ENCODE measurements around the gene MT1A.

DNA sequence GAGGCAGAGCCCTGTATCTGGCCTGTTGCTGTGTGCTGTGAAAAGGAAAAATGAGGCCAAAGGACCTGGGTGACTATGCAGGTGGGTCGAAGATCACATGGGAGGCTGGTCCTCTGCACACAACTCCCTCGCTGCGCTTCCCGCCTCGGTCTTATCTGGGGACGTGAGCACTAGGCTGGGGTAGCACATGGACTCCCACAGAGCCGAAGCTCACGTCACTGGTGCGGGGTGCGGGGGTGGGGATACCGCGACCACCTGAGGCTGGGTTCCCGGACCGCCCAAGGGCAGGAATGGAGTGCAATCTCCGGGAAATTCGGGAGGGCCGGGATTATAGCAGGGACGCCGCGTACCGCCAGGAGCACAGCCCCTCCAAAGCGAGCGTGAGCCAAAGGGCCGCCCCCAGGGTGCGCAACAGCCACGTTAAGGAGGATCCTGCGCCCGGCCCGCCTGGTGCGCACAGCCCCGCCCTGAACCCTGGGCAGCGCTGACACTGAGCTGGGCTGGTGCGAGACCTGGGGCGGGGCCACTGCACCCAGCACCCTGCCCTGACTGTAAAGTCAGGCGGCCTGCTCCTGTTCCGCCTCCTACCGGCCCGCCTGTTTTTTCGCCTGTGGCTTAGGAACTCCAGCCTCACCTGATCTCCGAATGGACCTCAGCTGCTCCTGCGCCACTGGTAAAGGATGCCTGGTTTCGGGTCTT is 4.8 kb downstream of the MT1A start:
- no peak for TF ChIP-seq SNAI2 (CRISPR knock-in tag; IDR thresholded peaks at IDR 0.05)
- TF ChIP-seq PATZ1 (CRISPR knock-in tag; IDR thresholded peaks at IDR 0.05; ENCODE audit: borderline replicate concordance), result no peak
- TF ChIP-seq RARB (CRISPR knock-in tag; IDR thresholded peaks at IDR 0.05), result no peak
- TF ChIP-seq ZFP30 (CRISPR knock-in tag; IDR thresholded peaks at IDR 0.05), result no peak
- TF ChIP-seq, protein P1, sequence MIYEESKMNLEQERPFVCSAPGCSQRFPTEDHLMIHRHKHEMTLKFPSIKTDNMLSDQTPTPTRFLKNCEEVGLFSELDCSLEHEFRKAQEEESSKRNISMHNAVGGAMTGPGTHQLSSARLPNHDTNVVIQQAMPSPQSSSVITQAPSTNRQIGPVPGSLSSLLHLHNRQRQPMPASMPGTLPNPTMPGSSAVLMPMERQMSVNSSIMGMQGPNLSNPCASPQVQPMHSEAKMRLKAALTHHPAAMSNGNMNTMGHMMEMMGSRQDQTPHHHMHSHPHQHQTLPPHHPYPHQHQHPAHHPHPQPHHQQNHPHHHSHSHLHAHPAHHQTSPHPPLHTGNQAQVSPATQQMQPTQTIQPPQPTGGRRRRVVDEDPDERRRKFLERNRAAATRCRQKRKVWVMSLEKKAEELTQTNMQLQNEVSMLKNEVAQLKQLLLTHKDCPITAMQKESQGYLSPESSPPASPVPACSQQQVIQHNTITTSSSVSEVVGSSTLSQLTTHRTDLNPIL (CRISPR knock-in tag; IDR thresholded peaks at IDR 0.05; ENCODE audit: low read depth), result no peak
- TF ChIP-seq, protein P2, sequence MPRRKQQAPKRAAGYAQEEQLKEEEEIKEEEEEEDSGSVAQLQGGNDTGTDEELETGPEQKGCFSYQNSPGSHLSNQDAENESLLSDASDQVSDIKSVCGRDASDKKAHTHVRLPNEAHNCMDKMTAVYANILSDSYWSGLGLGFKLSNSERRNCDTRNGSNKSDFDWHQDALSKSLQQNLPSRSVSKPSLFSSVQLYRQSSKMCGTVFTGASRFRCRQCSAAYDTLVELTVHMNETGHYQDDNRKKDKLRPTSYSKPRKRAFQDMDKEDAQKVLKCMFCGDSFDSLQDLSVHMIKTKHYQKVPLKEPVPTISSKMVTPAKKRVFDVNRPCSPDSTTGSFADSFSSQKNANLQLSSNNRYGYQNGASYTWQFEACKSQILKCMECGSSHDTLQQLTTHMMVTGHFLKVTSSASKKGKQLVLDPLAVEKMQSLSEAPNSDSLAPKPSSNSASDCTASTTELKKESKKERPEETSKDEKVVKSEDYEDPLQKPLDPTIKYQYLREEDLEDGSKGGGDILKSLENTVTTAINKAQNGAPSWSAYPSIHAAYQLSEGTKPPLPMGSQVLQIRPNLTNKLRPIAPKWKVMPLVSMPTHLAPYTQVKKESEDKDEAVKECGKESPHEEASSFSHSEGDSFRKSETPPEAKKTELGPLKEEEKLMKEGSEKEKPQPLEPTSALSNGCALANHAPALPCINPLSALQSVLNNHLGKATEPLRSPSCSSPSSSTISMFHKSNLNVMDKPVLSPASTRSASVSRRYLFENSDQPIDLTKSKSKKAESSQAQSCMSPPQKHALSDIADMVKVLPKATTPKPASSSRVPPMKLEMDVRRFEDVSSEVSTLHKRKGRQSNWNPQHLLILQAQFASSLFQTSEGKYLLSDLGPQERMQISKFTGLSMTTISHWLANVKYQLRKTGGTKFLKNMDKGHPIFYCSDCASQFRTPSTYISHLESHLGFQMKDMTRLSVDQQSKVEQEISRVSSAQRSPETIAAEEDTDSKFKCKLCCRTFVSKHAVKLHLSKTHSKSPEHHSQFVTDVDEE (CRISPR knock-in tag; IDR thresholded peaks at IDR 0.05), result no peak
- TF ChIP-seq BACH2 (CRISPR knock-in tag; IDR thresholded peaks at IDR 0.05; ENCODE audit: borderline replicate concordance), result no peak
- TF ChIP-seq TOX (CRISPR knock-in tag; IDR thresholded peaks at IDR 0.05; ENCODE audit: borderline replicate concordance), result no peak
- no peak for TF ChIP-seq TCF4 (CRISPR knock-in tag; IDR thresholded peaks at IDR 0.05; ENCODE audit: borderline replicate concordance)
- no peak for TF ChIP-seq ARNTL (CRISPR knock-in tag; IDR thresholded peaks at IDR 0.05; ENCODE audit: borderline replicate concordance, low read depth)
- TF ChIP-seq OSR1 (CRISPR knock-in tag; IDR thresholded peaks at IDR 0.05), result no peak
